HepG2 (cell line): ENCODE results near the gene FAM3C. TPM values are rescaled to one million over a fixed set of nuclear protein-coding genes. Genes with fewer than 3 reads are reported as not detected.
A peak's percentile ranks its signal among the peaks of the same experiment; 100 is the strongest.

Source experiments
- ELF4 ChIP-seq: sonication (generic); formaldehyde crosslinking; IDR thresholded peaks from 2 replicates; pipeline ENCODE4 v1.5.0; 2020; ENCODE audit warnings: missing genetic modification reagents, mild to moderate bottlenecking, moderate library complexity, borderline replicate concordance
- ERF ChIP-seq: IDR thresholded peaks from 2 replicates; pipeline ENCODE4 v1.6.1; 2018; ENCODE audit warnings: missing biosample characterization, missing genetic modification reagents
- GATAD2A ChIP-seq: IDR thresholded peaks from 2 replicates; pipeline ENCODE4 v1.6.1; 2016
- MXI1 ChIP-seq: IDR thresholded peaks from 3 replicates; pipeline ENCODE4 v1.6.1; 2012; ENCODE audit warnings: low read depth, low read length, inconsistent platforms, borderline replicate concordance
- NFIC ChIP-seq: IDR thresholded peaks from 2 replicates; pipeline ENCODE4 v1.6.1; 2012; ENCODE audit warnings: mild to moderate bottlenecking, low read length, inconsistent platforms
- PHF8 ChIP-seq: sonication (generic); formaldehyde crosslinking; IDR thresholded peaks from 2 replicates; pipeline ENCODE4 v1.5.0; 2020; ENCODE audit warnings: missing genetic modification reagents
- REL ChIP-seq: sonication (generic); formaldehyde crosslinking; conservative IDR thresholded peaks from 2 replicates; pipeline ENCODE4 v1.8.0; 2022; ENCODE audit warnings: mild to moderate bottlenecking, missing genetic modification reagents, moderate library complexity
- RXRA ChIP-seq: sonication (generic); formaldehyde crosslinking; IDR thresholded peaks from 2 replicates; pipeline ENCODE4 v1.5.1; 2020; ENCODE audit warnings: missing genetic modification reagents
- SMAD3 ChIP-seq: sonication (generic); formaldehyde crosslinking; IDR thresholded peaks from 2 replicates; pipeline ENCODE4 v1.4.0; 2020; ENCODE audit warnings: missing genetic modification reagents
- XRCC5 ChIP-seq: fragments of 200-400 bp; formaldehyde crosslinking; optimal IDR thresholded peaks from 2 replicates; pipeline ENCODE3; 2017; ENCODE audit warnings: mild to moderate bottlenecking, low read length
- ZBTB38 ChIP-seq: sonication (generic); formaldehyde crosslinking; IDR thresholded peaks from 2 replicates; pipeline ENCODE4 v1.5.1; 2020; ENCODE audit warnings: mild to moderate bottlenecking, missing genetic modification reagents
- ZIK1 ChIP-seq: sonication (generic); formaldehyde crosslinking; IDR thresholded peaks from 2 replicates; pipeline ENCODE4 v1.5.0; 2020; ENCODE audit warnings: mild to moderate bottlenecking, low read depth, missing genetic modification reagents, borderline replicate concordance
- ZNF530 ChIP-seq: sonication (generic); formaldehyde crosslinking; IDR thresholded peaks from 2 replicates; pipeline ENCODE4 v1.5.0; 2020; ENCODE audit warnings: low read depth, mild to moderate bottlenecking, missing genetic modification reagents
- ZNF549 ChIP-seq: sonication (generic); formaldehyde crosslinking; IDR thresholded peaks from 2 replicates; pipeline ENCODE4 v1.5.0; 2020; ENCODE audit warnings: missing genetic modification reagents
- ZNF777 ChIP-seq: sonication (generic); formaldehyde crosslinking; IDR thresholded peaks from 2 replicates; pipeline ENCODE4 v1.4.0; 2020; ENCODE audit warnings: missing genetic modification reagents
- polyA plus RNA-seq, 8 experiments: library from polyadenylated mRNA; depleted of rRNA in 3 of 8; stranded (reverse) in 7 of 8; unstranded in 1 of 8; fragments of >200 nt; fragmentation: Illumina TruSeq in 4 of 8; extraction: Trizol in 4 of 8; gene quantifications; 2 replicates each; pipeline versions ENCODE4 v1.2.1 to v1.2.3, GENCODE V29; 2011 to 2016; ENCODE audit warnings: low read depth in 4 of 8, missing spikeins in 1 of 8, mixed read lengths in 1 of 8; ENCODE audit not compliant: insufficient read depth in 1 of 8
- total RNA-seq, 5 experiments: library from RNA; depleted of rRNA; stranded (reverse); fragments of >200 nt; fragmentation: Illumina TruSeq; extraction: Trizol; gene quantifications; 2 replicates each; pipeline ENCODE4 v1.2.3, GENCODE V29; 2016; ENCODE audit warnings: low read depth in 1 of 5
- TF ChIP-seq, protein P1 (sequence below): fragments of 450-650 bp; IDR thresholded peaks from 2 replicates; pipeline ENCODE4 v1.6.1; 2016
- TF ChIP-seq, protein P2 (sequence below): sonication (generic); formaldehyde crosslinking; IDR thresholded peaks from 2 replicates; pipeline ENCODE4 v1.8.1; 2023; ENCODE audit warnings: mild to moderate bottlenecking, missing genetic modification reagents, borderline replicate concordance
- TF ChIP-seq, protein P3 (sequence below): sonication (generic); formaldehyde crosslinking; IDR thresholded peaks from 2 replicates; pipeline ENCODE4 v1.4.0; 2020; ENCODE audit warnings: missing genetic modification reagents
- TF ChIP-seq, protein P4 (sequence below): sonication (generic); formaldehyde crosslinking; IDR thresholded peaks from 2 replicates; pipeline ENCODE4 v1.8.0; 2022; ENCODE audit warnings: missing genetic modification reagents, low read depth, mild to moderate bottlenecking, borderline replicate concordance
- TF ChIP-seq, protein P5 (sequence below): sonication (generic); formaldehyde crosslinking; IDR thresholded peaks from 2 replicates; pipeline ENCODE4 v1.4.0; 2020; ENCODE audit warnings: missing genetic modification reagents, mild to moderate bottlenecking, borderline replicate concordance

Gene FAM3C
- total and polyA plus RNA-seq, 2 of the 13 experiments (the other 11 are each of a cell fraction or from before 2014, with no cell fraction given): 14.6 to 16.0 TPM

DNA sequence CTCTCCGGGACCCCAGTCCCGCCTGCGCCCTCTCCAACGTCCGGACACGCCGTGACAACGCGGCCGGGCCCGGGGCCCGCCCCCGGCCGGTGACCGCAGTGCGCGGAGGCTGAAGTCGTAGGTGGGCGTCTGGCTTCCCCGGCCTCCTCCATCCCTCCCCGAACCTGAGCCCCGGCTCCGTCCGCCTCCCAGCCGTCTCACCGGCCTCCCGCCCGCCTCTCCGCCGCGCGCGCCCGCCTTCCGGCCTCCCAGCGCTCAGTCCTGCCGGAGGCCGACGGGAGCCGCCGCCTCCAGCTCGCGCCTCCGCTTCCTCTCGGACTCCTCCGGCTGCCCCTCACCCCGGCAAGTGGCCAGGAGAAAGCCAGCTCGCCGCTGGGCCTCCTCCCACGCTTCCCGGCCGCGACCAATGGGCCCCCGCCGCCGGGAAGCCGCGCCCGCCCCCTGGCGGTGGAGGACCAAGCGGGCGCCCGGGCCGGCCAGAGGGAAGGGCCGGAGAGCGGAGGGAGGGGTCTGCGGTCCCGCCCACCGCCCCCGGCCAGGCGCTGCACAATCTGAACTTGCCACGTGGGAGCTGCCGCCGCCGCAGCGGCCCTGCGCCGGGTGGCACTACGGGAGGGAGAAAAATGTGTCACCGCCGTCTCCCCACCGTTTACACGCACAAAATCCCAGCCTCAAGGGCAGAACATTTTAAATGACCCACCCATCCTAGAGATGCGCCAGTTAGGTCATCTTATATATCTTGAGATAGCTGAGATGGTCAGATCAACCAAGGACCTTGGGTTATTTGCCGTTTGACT, at the start of gene FAM3C (continued):
- TF ChIP-seq, protein P1, sequence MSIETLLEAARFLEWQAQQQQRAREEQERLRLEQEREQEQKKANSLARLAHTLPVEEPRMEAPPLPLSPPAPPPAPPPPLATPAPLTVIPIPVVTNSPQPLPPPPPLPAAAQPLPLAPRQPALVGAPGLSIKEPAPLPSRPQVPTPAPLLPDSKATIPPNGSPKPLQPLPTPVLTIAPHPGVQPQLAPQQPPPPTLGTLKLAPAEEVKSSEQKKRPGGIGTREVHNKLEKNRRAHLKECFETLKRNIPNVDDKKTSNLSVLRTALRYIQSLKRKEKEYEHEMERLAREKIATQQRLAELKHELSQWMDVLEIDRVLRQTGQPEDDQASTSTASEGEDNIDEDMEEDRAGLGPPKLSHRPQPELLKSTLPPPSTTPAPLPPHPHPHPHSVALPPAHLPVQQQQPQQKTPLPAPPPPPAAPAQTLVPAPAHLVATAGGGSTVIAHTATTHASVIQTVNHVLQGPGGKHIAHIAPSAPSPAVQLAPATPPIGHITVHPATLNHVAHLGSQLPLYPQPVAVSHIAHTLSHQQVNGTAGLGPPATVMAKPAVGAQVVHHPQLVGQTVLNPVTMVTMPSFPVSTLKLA: peak; percentile 62
- TF ChIP-seq ZNF777 (CRISPR knock-in tag) (peak; percentile 69), ZBTB38 (CRISPR knock-in tag) (peak; percentile 67; the same call in 1 of the 2 replicates), REL (no peak), XRCC5 (peak; percentile 95), SMAD3 (CRISPR knock-in tag) (peak; percentile 21; the same call in 1 of the 2 replicates), ERF (CRISPR knock-in tag) (peak; percentile 92), ZNF549 (CRISPR knock-in tag) (no peak), ELF4 (CRISPR knock-in tag) (no peak), MXI1 (peak; percentile 97), PHF8 (CRISPR knock-in tag) (peak; percentile 90), GATAD2A (peak; percentile 19), NFIC (no peak), ZIK1 (CRISPR knock-in tag) (no peak), ZNF530 (CRISPR knock-in tag) (no peak), RXRA (CRISPR knock-in tag) (peak; percentile 51; the same call in 1 of the 2 replicates)
- TF ChIP-seq, protein P2, sequence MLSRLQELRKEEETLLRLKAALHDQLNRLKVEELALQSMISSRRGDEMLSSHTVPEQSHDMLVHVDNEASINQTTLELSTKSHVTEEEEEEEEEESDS (CRISPR knock-in tag): no peak
- TF ChIP-seq, protein P3, sequence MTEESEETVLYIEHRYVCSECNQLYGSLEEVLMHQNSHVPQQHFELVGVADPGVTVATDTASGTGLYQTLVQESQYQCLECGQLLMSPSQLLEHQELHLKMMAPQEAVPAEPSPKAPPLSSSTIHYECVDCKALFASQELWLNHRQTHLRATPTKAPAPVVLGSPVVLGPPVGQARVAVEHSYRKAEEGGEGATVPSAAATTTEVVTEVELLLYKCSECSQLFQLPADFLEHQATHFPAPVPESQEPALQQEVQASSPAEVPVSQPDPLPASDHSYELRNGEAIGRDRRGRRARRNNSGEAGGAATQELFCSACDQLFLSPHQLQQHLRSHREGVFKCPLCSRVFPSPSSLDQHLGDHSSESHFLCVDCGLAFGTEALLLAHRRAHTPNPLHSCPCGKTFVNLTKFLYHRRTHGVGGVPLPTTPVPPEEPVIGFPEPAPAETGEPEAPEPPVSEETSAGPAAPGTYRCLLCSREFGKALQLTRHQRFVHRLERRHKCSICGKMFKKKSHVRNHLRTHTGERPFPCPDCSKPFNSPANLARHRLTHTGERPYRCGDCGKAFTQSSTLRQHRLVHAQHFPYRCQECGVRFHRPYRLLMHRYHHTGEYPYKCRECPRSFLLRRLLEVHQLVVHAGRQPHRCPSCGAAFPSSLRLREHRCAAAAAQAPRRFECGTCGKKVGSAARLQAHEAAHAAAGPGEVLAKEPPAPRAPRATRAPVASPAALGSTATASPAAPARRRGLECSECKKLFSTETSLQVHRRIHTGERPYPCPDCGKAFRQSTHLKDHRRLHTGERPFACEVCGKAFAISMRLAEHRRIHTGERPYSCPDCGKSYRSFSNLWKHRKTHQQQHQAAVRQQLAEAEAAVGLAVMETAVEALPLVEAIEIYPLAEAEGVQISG (CRISPR knock-in tag): peak; percentile 99
- TF ChIP-seq, protein P4, sequence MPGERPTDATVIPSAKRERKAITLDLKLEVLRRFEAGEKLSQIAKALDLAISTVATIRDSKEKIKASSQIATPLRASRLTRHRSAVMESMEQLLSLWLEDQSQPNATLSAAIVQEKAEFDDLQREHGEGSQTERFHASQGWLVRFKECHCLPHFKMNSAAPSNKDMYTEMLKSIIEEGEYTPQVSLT: no peak
- TF ChIP-seq, protein P5, sequence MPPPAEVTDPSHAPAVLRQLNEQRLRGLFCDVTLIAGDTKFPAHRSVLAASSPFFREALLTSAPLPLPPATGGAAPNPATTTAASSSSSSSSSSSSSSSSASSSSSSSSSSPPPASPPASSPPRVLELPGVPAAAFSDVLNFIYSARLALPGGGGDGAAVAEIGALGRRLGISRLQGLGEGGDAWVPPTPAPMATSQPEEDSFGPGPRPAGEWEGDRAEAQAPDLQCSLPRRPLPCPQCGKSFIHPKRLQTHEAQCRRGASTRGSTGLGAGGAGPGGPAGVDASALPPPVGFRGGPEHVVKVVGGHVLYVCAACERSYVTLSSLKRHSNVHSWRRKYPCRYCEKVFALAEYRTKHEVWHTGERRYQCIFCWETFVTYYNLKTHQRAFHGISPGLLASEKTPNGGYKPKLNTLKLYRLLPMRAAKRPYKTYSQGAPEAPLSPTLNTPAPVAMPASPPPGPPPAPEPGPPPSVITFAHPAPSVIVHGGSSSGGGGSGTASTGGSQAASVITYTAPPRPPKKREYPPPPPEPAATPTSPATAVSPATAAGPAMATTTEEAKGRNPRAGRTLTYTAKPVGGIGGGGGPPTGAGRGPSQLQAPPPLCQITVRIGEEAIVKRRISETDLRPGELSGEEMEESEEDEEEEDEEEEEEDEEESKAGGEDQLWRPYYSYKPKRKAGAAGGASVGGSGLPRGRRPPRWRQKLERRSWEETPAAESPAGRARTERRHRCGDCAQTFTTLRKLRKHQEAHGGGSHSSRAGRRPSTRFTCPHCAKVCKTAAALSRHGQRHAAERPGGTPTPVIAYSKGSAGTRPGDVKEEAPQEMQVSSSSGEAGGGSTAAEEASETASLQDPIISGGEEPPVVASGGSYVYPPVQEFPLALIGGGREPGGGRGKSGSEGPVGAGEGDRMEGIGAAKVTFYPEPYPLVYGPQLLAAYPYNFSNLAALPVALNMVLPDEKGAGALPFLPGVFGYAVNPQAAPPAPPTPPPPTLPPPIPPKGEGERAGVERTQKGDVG: no peak
